GM23338 (cell line): ENCODE data around the gene TST. TPM values are rescaled to one million over a fixed set of nuclear protein-coding genes. Genes with fewer than 3 reads are reported as not detected.

ENCODE experiments used
- ATAC-seq: fragments of 200-7000 bp; cut with Tn5 transposase; 3 replicates; pipeline ENCODE4 v1.9.1; 2020
- DNase-seq: peaks from one replicate; pipeline ENCODE4 v3.0.0-alpha.2; 2015; ENCODE audit warnings: low spot score
- H2AFZ ChIP-seq: fragments of 200-600 bp; sonication (generic); 2 replicates; pipeline ENCODE4 v1.8.0; 2016; ENCODE audit warnings: antibody characterized with exemption, mild to moderate bottlenecking, moderate library complexity
- H3F3A ChIP-seq: fragments of 200-600 bp; sonication (generic); replicated peaks from 2 replicates; pipeline ENCODE4 v1.8.0; 2017; ENCODE audit warnings: antibody characterized with exemption, mixed run types, low read depth
- H3K27ac ChIP-seq: fragments of 200-600 bp; sonication (generic); 2 replicates; pipeline ENCODE4 v1.6.1; 2016; ENCODE audit warnings: low read depth
- H3K27me3 ChIP-seq: fragments of 200-600 bp; sonication (generic); 2 replicates; pipeline ENCODE4 v1.8.0; 2016; ENCODE audit warnings: mild to moderate bottlenecking, mixed run types, moderate library complexity; ENCODE audit not compliant: insufficient read depth
- H3K36me3 ChIP-seq: fragments of 200-600 bp; sonication (generic); 2 replicates; pipeline ENCODE4 v1.8.0; 2016; ENCODE audit warnings: mild to moderate bottlenecking; ENCODE audit not compliant: insufficient read depth
- H3K4me1 ChIP-seq: fragments of 200-600 bp; sonication (generic); 2 replicates; pipeline ENCODE4 v1.8.0; 2016; ENCODE audit warnings: mild to moderate bottlenecking, moderate library complexity; ENCODE audit not compliant: insufficient read depth
- H3K4me2 ChIP-seq: fragments of 200-600 bp; sonication (generic); 2 replicates; pipeline ENCODE4 v1.7.1; 2017; ENCODE audit warnings: mixed run types
- H3K4me3 ChIP-seq: fragments of 200-600 bp; sonication (generic); 2 replicates; pipeline ENCODE4 v1.6.1; 2016; ENCODE audit warnings: mixed run types
- H3K79me2 ChIP-seq: fragments of 200-600 bp; sonication (generic); replicated peaks from 2 replicates; pipeline ENCODE4 v1.8.0; 2017; ENCODE audit warnings: mild to moderate bottlenecking; ENCODE audit not compliant: insufficient read depth
- H3K9me2 ChIP-seq: fragments of 200-600 bp; sonication (generic); 2 replicates; pipeline ENCODE4 v1.8.0; 2017; ENCODE audit not compliant: insufficient read depth
- H4K20me1 ChIP-seq: fragments of 200-600 bp; sonication (generic); replicated peaks from 2 replicates; pipeline ENCODE4 v1.8.0; 2017; ENCODE audit warnings: mild to moderate bottlenecking; ENCODE audit not compliant: insufficient read depth
- H3K27ac Mint-ChIP-seq: 2 replicates; pipeline ENCODE4 v1.8.0; 2020; ENCODE audit warnings: inconsistent platforms, mild to moderate bottlenecking, moderate library complexity, mixed read lengths
- H3K27me3 Mint-ChIP-seq: 3 replicates; pipeline ENCODE4 v1.8.0; 2022; ENCODE audit warnings: low read depth, mild to moderate bottlenecking, moderate library complexity, mixed read lengths, inconsistent platforms; ENCODE audit not compliant: insufficient read depth, poor library complexity
- H3K36me3 Mint-ChIP-seq: 3 replicates; pipeline ENCODE4 v1.8.0; 2021; ENCODE audit warnings: low read depth, mild to moderate bottlenecking, inconsistent platforms, moderate library complexity, mixed read lengths
- H3K4me1 Mint-ChIP-seq: 3 replicates; pipeline ENCODE4 v1.8.0; 2020; ENCODE audit warnings: mild to moderate bottlenecking, inconsistent platforms, mixed read lengths
- H3K4me3 Mint-ChIP-seq: 3 replicates; pipeline ENCODE4 v1.8.0; 2021; ENCODE audit warnings: moderate library complexity, mild to moderate bottlenecking, inconsistent platforms, mixed read lengths
- H3K9me3 Mint-ChIP-seq: 3 replicates; pipeline ENCODE4 v1.8.0; 2020; ENCODE audit warnings: moderate library complexity, mild to moderate bottlenecking, inconsistent platforms, mixed read lengths
- CREB1 ChIP-seq: fragments of 250-450 bp; sonication (Bioruptor Pico); IDR thresholded peaks from 2 replicates; pipeline ENCODE4 v1.5.0; 2020; ENCODE audit warnings: low read depth, mild to moderate bottlenecking, moderate library complexity
- CTCF ChIP-seq, 2 experiments: fragments of 200-600 bp in 1 of 2; sonication (generic) in 1 of 2; conservative IDR thresholded peaks; 2 replicates each; pipeline versions ENCODE4 v1.5.1 to v1.6.1; 2016 to 2017; ENCODE audit warnings: antibody characterized with exemption in 2 of 2, low read depth in 2 of 2, mild to moderate bottlenecking in 2 of 2, moderate library complexity in 1 of 2
- ETS1 ChIP-seq: IDR thresholded peaks from 2 replicates; pipeline ENCODE4 v1.6.1; 2016; ENCODE audit warnings: antibody characterized with exemption
- EZH2phosphoT487 ChIP-seq: fragments of 200-600 bp; sonication (generic); IDR thresholded peaks from one replicate; pipeline ENCODE4 v1.8.1; 2018; ENCODE audit warnings: antibody characterized with exemption; ENCODE audit not compliant: unreplicated experiment
- NANOG ChIP-seq: IDR thresholded peaks from 2 replicates; pipeline ENCODE4 v1.6.1; 2016; ENCODE audit warnings: antibody characterized with exemption, borderline replicate concordance
- POLR2AphosphoS5 ChIP-seq: IDR thresholded peaks from 2 replicates; pipeline ENCODE4 v1.6.1; 2016; ENCODE audit warnings: antibody characterized with exemption, low read depth
- REST ChIP-seq: IDR thresholded peaks from one replicate; pipeline ENCODE4 v1.6.1; 2018; ENCODE audit warnings: antibody characterized with exemption; ENCODE audit not compliant: unreplicated experiment
- ZNF114 ChIP-seq: fragments of 250-450 bp; sonication (Bioruptor Pico); IDR thresholded peaks from 2 replicates; pipeline ENCODE4 v1.5.0; 2020; ENCODE audit warnings: mild to moderate bottlenecking, moderate library complexity
- polyA plus RNA-seq: library from polyadenylated mRNA; unstranded; fragments of >200 nt; fragmentation: Nextera tagmentation; extraction: Ambion mirVana; gene quantifications from 2 replicates; pipeline ENCODE4 v1.2.1, GENCODE V29; 2016
- total RNA-seq: library from RNA; depleted of rRNA; stranded (reverse); fragments of >200 nt; shearing (Covaris generic); gene quantifications from 2 replicates; pipeline ENCODE4 v1.2.3, GENCODE V29; 2014

TST gene
- total and polyA plus RNA-seq, 2 experiments from 2014 or later = 14.6 to 32.7 TPM

GRCh38 chr22:37011472-37011871 is 7.8 kb downstream of the TST start (continued):
- TF ChIP-seq CTCF (conservative IDR thresholded peaks at IDR 0.05; ENCODE audit: low read depth in 2 of 2) (no peak), ZNF114 (CRISPR knock-in tag) (no peak), CREB1 (CRISPR knock-in tag) (no peak)

- no peaks in the 10 kb centered on the region for H3K79me2 ChIP-seq
- H3K27ac ChIP-seq = no peak overlapping the region
- H3K36me3 ChIP-seq = no peaks in the 10 kb centered on the region
- no peak overlapping the region for H2AFZ ChIP-seq
- H4K20me1 ChIP-seq = no peaks in the 10 kb centered on the region; the same call in 1 of the 2 replicates
- Mint-ChIP-seq H3K4me1 (peaks cover 5% of the 10 kb centered on the region; the same call in 2 of the 3 replicates), H3K9me3 (no peaks in the 10 kb centered on the region; the same call in 2 of the 3 replicates), H3K36me3 (no peaks in the 10 kb centered on the region), H3K27ac (no peak overlapping the region), H3K4me3 (no peak overlapping the region), H3K27me3 (peaks cover 14% of the 10 kb centered on the region)
- H3K27me3 ChIP-seq = no peaks in the 10 kb centered on the region
- no peak overlapping the region for H3K4me2 ChIP-seq
- ATAC-seq (no peak), DNase-seq (no peak)
- H3F3A ChIP-seq = no peaks in the 10 kb centered on the region
- no peak for TF ChIP-seq ETS1
- 0 out of 2 replicates have a peak, but pooled peaks cover 4% of the 10 kb centered on the region for H3K4me1 ChIP-seq
- H3K9me2 ChIP-seq = no peaks in the 10 kb centered on the region
- H3K4me3 ChIP-seq = no peak overlapping the region
Measured at GRCh38 chr22:37010976-37011375, 8.3 kb downstream of the TST start.

- ATAC-seq (no peak), DNase-seq (no peak)
- no peak for TF ChIP-seq POLR2AphosphoS5
- no peak for TF ChIP-seq ZNF114 (CRISPR knock-in tag)
- no peak for TF ChIP-seq ETS1
- no peak for TF ChIP-seq CREB1 (CRISPR knock-in tag)
- TF ChIP-seq NANOG = no peak
- no peak for TF ChIP-seq REST
- no peak for TF ChIP-seq EZH2phosphoT487
- no peak overlapping the region for H3K4me3 ChIP-seq
- H3K27ac ChIP-seq = no peak overlapping the region
- Mint-ChIP-seq H3K27me3 (peaks cover 14% of the 10 kb centered on the region), H3K4me1 (peaks cover 3% of the 10 kb centered on the region; the same call in 2 of the 3 replicates), H3K36me3 (no peaks in the 10 kb centered on the region), H3K4me3 (no peak overlapping the region), H3K9me3 (no peaks in the 10 kb centered on the region; the same call in 2 of the 3 replicates), H3K27ac (no peak overlapping the region)
- H3K79me2 ChIP-seq = no peaks in the 10 kb centered on the region
- 0 out of 2 replicates have a peak, but pooled peaks cover 3% of the 10 kb centered on the region for H3K4me1 ChIP-seq
- H4K20me1 ChIP-seq = no peaks in the 10 kb centered on the region
- H3K27me3 ChIP-seq = no peaks in the 10 kb centered on the region
- H3K4me2 ChIP-seq = no peak overlapping the region
- no peak overlapping the region for H2AFZ ChIP-seq
- no peaks in the 10 kb centered on the region for H3F3A ChIP-seq
- H3K36me3 ChIP-seq = no peaks in the 10 kb centered on the region
- H3K9me2 ChIP-seq = no peaks in the 10 kb centered on the region
Measured at GRCh38 chr22:37010174-37010573, 9.1 kb downstream of the TST start.
